Stimulated activated effector memory CD8-positive, alpha-beta T cell treated with anti-CD3 and anti-CD28 coated beads, Interleukin-12 subunit alpha, Interleukin-12 subunit beta, amount 100 ng/mL, for 72 hours (primary cell): Measurements from ENCODE around the gene TFCP2L1.

ENCODE experiments used
- ATAC-seq: fragments of 150-1000 bp; cut with Tn5 transposase; 2 replicates; pipeline ENCODE4 v1.10.0; 2021
- DNase-seq, 2 donors: peaks; one replicate each; pipeline ENCODE4 v3.0.0; 2021 to 2022; ENCODE audit warnings: low spot score in 2 of 2
- H3K27ac Mint-ChIP-seq: one replicate; pipeline ENCODE4 v1.8.0; 2022; ENCODE audit warnings: mild to moderate bottlenecking, mixed read lengths
- H3K36me3 Mint-ChIP-seq: one replicate; pipeline ENCODE4 v1.8.0; 2022; ENCODE audit warnings: mild to moderate bottlenecking, mixed read lengths
- H3K4me1 Mint-ChIP-seq: one replicate; pipeline ENCODE4 v1.8.0; 2022; ENCODE audit warnings: mixed read lengths
- H3K4me3 Mint-ChIP-seq: one replicate; pipeline ENCODE4 v1.8.0; 2022; ENCODE audit warnings: mild to moderate bottlenecking, mixed read lengths
- H3K9me3 Mint-ChIP-seq: one replicate; pipeline ENCODE4 v1.8.0; 2022; ENCODE audit warnings: mixed read lengths

TFCP2L1 gene

DNA sequence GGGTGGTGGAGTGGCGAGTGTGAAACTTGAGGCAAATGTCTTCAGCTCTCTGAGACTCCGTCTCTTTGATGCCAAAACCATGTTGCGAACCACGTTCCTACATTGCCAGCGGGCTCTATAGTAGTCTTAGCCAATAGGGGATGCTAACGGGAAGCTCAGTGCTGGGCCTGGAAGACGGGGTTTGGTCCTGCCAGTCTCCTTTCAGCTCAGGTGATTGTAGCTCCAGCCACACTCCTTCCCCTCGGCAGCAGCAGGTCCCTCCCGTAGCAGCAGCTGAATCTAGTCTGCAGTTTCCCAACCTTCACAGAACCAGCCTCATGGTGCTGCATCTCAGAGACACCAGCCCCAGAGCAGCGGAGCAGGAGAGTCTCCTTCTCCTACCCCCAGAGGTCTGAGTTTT is 109.7 kb downstream of the TFCP2L1 start:
- no peak for ATAC-seq
- Mint-ChIP-seq H3K4me3 (no peak overlapping the region), H3K36me3 (no peaks in the 10 kb centered on the region), H3K9me3 (no peaks in the 10 kb centered on the region), H3K4me1 (no peaks in the 10 kb centered on the region), H3K27ac (no peak overlapping the region)
- DNase-seq: no peak

DNA sequence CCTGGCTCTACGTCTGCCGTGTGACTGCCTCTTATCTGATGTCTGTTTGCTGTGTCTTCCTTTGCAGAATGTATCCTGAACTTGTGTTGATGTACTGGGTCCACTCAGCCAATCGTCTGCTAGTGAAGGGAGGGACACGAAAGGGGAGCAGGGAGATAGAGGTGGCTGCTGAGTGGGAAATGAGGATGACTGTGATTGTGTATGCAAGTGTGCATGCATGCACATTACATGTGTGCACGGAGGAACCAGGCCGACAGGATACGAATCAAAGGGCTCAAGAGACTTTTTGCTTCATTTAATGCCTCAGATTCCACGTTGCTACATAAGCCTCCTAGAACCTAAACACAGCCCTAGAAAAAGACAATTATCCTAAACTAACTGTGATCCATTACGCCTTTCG is 111.2 kb downstream of the TFCP2L1 start:
- Mint-ChIP-seq H3K9me3 (peaks cover 3% of the 10 kb centered on the region), H3K4me1 (no peaks in the 10 kb centered on the region), H3K27ac (no peak overlapping the region), H3K4me3 (no peak overlapping the region), H3K36me3 (no peaks in the 10 kb centered on the region)
- DNase-seq (no peak), ATAC-seq (no peak)

DNA sequence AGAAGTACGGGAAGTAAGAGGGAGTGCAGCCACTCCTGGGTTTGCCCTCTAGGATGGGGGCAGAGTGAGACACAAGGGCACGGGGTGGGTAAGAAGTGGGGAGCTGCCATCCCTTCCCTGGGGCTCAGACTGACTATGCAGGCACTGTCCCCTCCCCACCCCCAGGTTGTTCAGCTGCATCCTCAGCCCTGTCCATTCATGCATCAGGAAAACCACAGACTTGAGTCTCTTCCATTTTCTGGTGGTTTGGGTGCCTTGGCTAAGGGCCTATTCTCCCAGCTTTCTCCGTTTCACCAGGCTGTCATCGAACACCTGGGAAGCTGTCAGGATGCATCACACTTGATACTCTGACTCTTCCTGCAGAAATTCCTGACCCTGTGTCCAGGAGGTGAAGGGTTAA is 111.9 kb downstream of the TFCP2L1 start:
- Mint-ChIP-seq H3K4me1 (no peaks in the 10 kb centered on the region), H3K4me3 (no peak overlapping the region), H3K9me3 (peaks cover 3% of the 10 kb centered on the region), H3K27ac (no peak overlapping the region), H3K36me3 (no peaks in the 10 kb centered on the region)
- DNase-seq (no peak), ATAC-seq (no peak)

GRCh38 chr2:121172456-121172855 is 112.5 kb downstream of the TFCP2L1 start:
- Mint-ChIP-seq H3K9me3 (peaks cover 3% of the 10 kb centered on the region), H3K4me3 (no peak overlapping the region), H3K36me3 (no peaks in the 10 kb centered on the region), H3K4me1 (no peaks in the 10 kb centered on the region), H3K27ac (no peak overlapping the region)
- DNase-seq: no peak
- no peak for ATAC-seq

GRCh38 chr2:121171625-121172119 is 113.3 kb downstream of the TFCP2L1 start:
- Mint-ChIP-seq H3K36me3 (no peaks in the 10 kb centered on the region), H3K4me3 (no peak overlapping the region), H3K4me1 (no peaks in the 10 kb centered on the region), H3K27ac (no peak overlapping the region), H3K9me3 (peaks cover 3% of the 10 kb centered on the region)
- ATAC-seq: peak; percentile 86
- peak in 1 of 2 donors; percentile 50 for DNase-seq

- DNase-seq: no peak
- no peak overlapping the region for H3K4me3 Mint-ChIP-seq
- H3K9me3 Mint-ChIP-seq: peaks cover 3% of the 10 kb centered on the region
- no peak for ATAC-seq
- H3K27ac Mint-ChIP-seq: no peak overlapping the region
- no peaks in the 10 kb centered on the region for H3K4me1 Mint-ChIP-seq
- H3K36me3 Mint-ChIP-seq: no peaks in the 10 kb centered on the region
These were observed 114.4 kb downstream of the TFCP2L1 start for GRCh38 chr2:121170577-121170976.

DNA sequence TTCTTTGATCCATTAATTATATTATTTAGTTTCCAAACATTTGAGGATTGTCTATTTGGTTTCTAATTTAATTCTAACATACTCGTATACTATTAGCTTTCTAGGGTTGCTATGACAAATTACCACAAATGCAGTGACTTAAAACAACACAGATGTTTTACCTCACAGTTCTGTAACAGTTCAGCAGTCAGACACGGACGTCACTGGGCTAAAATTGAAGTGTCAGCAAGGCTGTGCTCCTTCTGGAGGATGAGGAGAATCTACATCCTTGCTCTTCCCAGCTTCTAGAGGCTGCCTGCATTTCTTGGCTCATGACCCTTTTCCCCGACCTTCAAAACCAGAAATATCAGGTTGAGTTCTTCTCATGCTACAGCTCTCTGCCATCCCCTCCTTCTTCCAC is 117.6 kb downstream of the TFCP2L1 start:
- ATAC-seq (no peak), DNase-seq (no peak)
- Mint-ChIP-seq H3K4me3 (no peak overlapping the region), H3K27ac (no peak overlapping the region), H3K9me3 (peaks cover 3% of the 10 kb centered on the region), H3K4me1 (no peaks in the 10 kb centered on the region), H3K36me3 (no peaks in the 10 kb centered on the region)
